ENCODE results near the gene SSTR3. TPM values are rescaled to one million over a fixed set of nuclear protein-coding genes. Genes with fewer than 3 reads are reported as not detected.

Gene SSTR3
- total RNA-seq, 1 experiment from 2014 or later = not detected

- peak; percentile 9 for DNase-seq (ENCODE audit: low spot score)
These were observed 16.9 kb upstream of the SSTR3 start for GRCh38 chr22:37229012-37229804.

GRCh38 chr22:37228106-37229011 lies 16.1 kb upstream of the SSTR3 start:
- DNase-seq (ENCODE audit: low spot score) = no peak

- DNase-seq (ENCODE audit: low spot score) = no peak
These were observed 14.2 kb upstream of the SSTR3 start for GRCh38 chr22:37226514-37226913.

GRCh38 chr22:37226087-37226486 lies 13.8 kb upstream of the SSTR3 start:
- DNase-seq (ENCODE audit: low spot score) = no peak

- DNase-seq (ENCODE audit: low spot score) = no peak
These were observed 13.2 kb upstream of the SSTR3 start for GRCh38 chr22:37225481-37225880.

GRCh38 chr22:37224757-37225420 lies 12.6 kb upstream of the SSTR3 start:
- no peak for DNase-seq (ENCODE audit: low spot score)

- no peak for DNase-seq (ENCODE audit: low spot score)
These were observed 11.8 kb upstream of the SSTR3 start for GRCh38 chr22:37223965-37224551.

- no peak for DNase-seq (ENCODE audit: low spot score)
These were observed 10.2 kb upstream of the SSTR3 start for GRCh38 chr22:37222440-37222971.

- DNase-seq (ENCODE audit: low spot score) = no peak
These were observed 9.4 kb upstream of the SSTR3 start for GRCh38 chr22:37221424-37222333.

- no peak for DNase-seq (ENCODE audit: low spot score)
These were observed 8.3 kb upstream of the SSTR3 start for GRCh38 chr22:37220543-37220981.

GRCh38 chr22:37219533-37219932 lies 7.3 kb upstream of the SSTR3 start:
- DNase-seq (ENCODE audit: low spot score) = no peak

- DNase-seq (ENCODE audit: low spot score) = no peak
These were observed 6.6 kb upstream of the SSTR3 start for GRCh38 chr22:37218771-37219411.

GRCh38 chr22:37218399-37218770 lies 6.1 kb upstream of the SSTR3 start:
- DNase-seq (ENCODE audit: low spot score) = no peak

GRCh38 chr22:37215890-37216289 lies 3.6 kb upstream of the SSTR3 start:
- DNase-seq (ENCODE audit: low spot score) = no peak

GRCh38 chr22:37214731-37215030 lies 2.4 kb upstream of the SSTR3 start:
- DNase-seq (ENCODE audit: low spot score) = no peak

- DNase-seq (ENCODE audit: low spot score) = no peak
These were observed 1.9 kb upstream of the SSTR3 start for GRCh38 chr22:37213941-37214730.

GRCh38 chr22:37213218-37213855 lies 1.1 kb upstream of the SSTR3 start:
- DNase-seq (ENCODE audit: low spot score) = no peak

- no peak for DNase-seq (ENCODE audit: low spot score)
These were observed 457 bp downstream of the SSTR3 start for GRCh38 chr22:37211866-37212173.
